ENCODE results near the gene GSTM2. TPM values are rescaled to one million over a fixed set of nuclear protein-coding genes. Genes with fewer than 3 reads are reported as not detected.

Gene GSTM2
- total RNA-seq, 1 donor from 2014 or later, result 32.3 TPM

DNA sequence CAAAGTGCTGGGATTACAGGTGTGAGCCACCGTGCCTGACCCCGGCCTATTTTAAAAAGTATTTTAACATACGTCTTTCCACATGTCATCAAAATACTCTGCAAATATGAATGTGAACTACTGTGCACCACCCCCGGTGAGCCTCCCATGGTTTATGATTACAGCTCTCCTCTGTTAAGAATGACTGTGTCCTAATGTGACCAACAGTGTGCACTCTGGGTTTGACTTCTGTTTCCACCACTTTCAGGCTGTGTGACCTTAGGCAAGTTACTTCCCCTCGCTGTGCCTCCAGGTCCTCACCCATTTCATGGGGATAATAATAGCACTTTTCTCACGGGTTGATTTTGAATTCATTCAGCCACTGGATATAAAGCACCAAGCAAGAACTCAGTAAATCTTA lies 33.6 kb upstream of the GSTM2 start:
- H3K27ac Mint-ChIP-seq, result no peak overlapping the region
- DNase-seq (ENCODE audit: low spot score), result no peak
- H3K9me3 Mint-ChIP-seq, result no peaks in the 10 kb centered on the region
- H3K4me1 Mint-ChIP-seq (ENCODE audit: low read depth), result peaks cover 11% of the 10 kb centered on the region
- no peak overlapping the region for H3K4me3 Mint-ChIP-seq (ENCODE audit: low read depth)
- H3K36me3 Mint-ChIP-seq (ENCODE audit: low read depth), result peaks cover 24% of the 10 kb centered on the region
- intact Hi-C loops (cut with micrococcal nuclease), result no loop called here
- H3K27me3 Mint-ChIP-seq (ENCODE audit: low read depth), result no peaks in the 10 kb centered on the region

DNA sequence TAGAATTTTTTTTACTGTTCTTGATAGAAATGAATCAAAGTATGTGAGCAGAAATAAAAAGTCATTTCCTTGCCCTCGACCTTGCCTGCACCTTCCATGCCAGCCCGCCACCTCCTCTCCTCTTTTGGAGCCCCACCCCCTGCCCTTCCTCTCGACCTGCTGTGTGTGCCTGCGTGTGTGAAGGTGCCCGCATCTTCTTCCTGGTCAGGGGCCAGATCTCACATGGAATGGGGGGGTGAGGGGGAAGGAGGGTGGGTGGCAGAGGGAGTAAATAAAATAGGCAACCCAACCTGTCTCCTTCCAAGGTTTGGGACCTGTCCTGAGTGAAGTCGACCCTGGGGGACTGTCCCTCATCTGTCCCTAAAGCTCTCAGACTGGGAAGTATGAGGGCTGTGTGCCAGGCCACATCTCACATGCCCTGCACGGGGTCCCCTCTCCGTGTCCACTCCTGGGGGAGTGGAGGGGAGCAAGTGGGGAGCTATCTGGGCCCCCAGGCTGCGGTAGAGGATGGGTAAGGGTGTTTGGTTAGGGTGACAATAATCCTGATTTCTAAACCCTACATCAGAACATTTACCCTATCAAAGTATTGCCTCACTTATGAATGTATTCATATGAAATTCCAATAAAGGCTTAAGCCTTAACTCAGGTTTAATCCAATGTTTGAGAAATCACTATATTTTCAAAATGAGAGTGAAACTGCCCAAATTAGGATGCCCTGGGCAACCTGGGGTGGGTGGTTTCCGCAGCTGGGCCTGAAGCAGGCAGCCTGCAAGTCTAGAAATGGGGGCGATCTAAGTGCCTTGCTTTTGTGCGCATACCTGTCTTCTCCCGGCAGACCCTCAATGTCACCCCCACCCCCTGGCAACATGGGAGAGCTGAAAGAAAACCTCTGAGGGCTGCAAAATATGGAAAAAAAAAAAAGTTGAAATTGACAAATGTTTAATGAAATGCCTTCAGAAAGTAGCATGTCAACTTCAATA lies 32.8 kb upstream of the GSTM2 start:
- Mint-ChIP-seq H3K27me3 (ENCODE audit: low read depth) (no peaks in the 10 kb centered on the region), H3K9me3 (no peaks in the 10 kb centered on the region), H3K36me3 (ENCODE audit: low read depth) (peaks cover 16% of the 10 kb centered on the region), H3K4me1 (ENCODE audit: low read depth) (peaks cover 13% of the 10 kb centered on the region), H3K27ac (no peak overlapping the region), H3K4me3 (ENCODE audit: low read depth) (no peak overlapping the region)
- intact Hi-C loops (cut with micrococcal nuclease), result no loop called here
- DNase-seq (ENCODE audit: low spot score), result no peak

DNA sequence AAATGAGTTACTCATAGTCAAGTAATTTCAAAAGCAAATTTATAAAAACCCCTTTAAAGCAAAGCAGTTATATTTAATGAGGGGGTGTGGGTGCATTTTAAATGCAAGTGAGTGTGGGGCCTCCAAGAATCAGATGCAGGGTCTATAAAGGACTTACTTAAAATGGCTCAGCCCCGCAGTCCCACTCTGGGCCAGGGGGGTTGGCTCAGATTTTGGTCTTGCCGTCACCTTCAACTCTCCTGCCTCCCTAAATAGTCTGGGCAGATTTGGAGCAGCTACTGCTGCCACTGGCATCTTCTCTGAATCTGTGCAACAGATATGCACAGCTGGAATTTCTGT lies 32.0 kb upstream of the GSTM2 start:
- intact Hi-C loops (cut with micrococcal nuclease), result no loop called here
- Mint-ChIP-seq H3K4me3 (ENCODE audit: low read depth) (no peak overlapping the region), H3K4me1 (ENCODE audit: low read depth) (peaks cover 16% of the 10 kb centered on the region), H3K27me3 (ENCODE audit: low read depth) (no peaks in the 10 kb centered on the region), H3K9me3 (no peaks in the 10 kb centered on the region), H3K36me3 (ENCODE audit: low read depth) (peaks cover 13% of the 10 kb centered on the region), H3K27ac (no peak overlapping the region)
- no peak for DNase-seq (ENCODE audit: low spot score)

DNA sequence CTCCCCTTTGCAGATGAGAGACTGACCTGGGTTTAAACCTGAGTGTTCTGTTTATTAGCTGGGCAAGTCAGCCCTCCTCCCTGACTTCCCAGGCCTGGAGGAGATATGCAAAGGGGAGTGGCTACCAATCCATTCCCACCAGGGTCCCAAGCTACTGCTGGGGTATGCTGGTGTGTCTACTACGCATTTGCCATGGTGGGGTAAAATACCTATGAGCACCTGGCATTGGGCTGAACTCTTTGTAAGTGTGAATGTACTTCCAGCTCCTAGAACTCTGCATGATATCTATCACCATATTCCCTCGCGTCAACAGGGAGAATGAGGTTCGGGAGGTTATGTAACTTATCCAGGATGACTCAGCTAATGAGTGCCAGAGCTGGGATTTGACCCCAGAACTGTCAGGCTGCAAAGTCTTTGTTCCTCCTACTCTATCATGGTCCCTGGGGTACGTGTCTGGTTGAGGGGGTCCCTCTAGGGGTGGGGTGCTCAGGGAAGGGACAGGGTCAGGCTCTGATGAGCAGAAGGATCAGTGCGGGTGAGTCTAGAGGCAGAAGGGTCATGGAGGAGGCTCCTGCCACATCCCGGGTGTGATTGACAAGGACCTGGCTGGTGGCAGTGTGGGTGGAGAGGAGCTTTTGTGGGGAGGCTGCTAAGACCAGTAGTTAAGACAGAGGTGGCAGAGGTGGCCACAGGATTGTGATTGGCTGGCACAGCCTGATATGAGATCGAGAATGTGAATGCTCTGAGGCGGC lies 31.5 kb upstream of the GSTM2 start:
- no peaks in the 10 kb centered on the region for H3K27me3 Mint-ChIP-seq (ENCODE audit: low read depth)

DNA sequence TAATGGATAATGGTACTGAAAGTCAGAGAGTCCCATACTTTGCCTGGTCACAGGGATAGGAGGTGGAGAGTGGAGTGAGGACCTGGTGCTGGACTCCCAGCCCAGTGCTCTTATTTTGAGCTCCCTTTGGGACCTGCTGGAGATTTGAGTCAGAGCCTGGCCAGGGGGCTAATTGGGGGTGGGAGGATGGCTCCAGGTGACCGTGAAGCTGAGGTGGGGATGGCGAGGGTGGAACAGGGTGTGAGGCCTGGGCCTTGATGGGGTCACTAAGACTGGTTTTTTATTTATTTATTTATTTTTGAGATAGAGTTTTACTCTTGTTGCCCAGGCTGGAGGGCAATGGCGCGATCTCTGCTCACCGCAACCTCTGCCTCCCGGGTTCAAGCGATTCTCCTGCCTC lies 30.4 kb upstream of the GSTM2 start:
- Mint-ChIP-seq H3K4me3 (ENCODE audit: low read depth) (no peak overlapping the region), H3K27me3 (ENCODE audit: low read depth) (no peaks in the 10 kb centered on the region), H3K4me1 (ENCODE audit: low read depth) (peaks cover 21% of the 10 kb centered on the region), H3K9me3 (no peaks in the 10 kb centered on the region), H3K36me3 (ENCODE audit: low read depth) (peaks cover 3% of the 10 kb centered on the region), H3K27ac (no peak overlapping the region)
- no peak for DNase-seq (ENCODE audit: low spot score)
- intact Hi-C loops (cut with micrococcal nuclease), result no loop called here

More for the DNA sequence above, 31.5 kb upstream of the GSTM2 start:
- intact Hi-C loops (cut with micrococcal nuclease), result no loop called here
- Mint-ChIP-seq H3K9me3 (no peaks in the 10 kb centered on the region), H3K36me3 (ENCODE audit: low read depth) (peaks cover 8% of the 10 kb centered on the region), H3K4me3 (ENCODE audit: low read depth) (no peak overlapping the region), H3K27ac (no peak overlapping the region), H3K4me1 (ENCODE audit: low read depth) (peaks cover 17% of the 10 kb centered on the region)
- DNase-seq (ENCODE audit: low spot score), result no peak

DNA sequence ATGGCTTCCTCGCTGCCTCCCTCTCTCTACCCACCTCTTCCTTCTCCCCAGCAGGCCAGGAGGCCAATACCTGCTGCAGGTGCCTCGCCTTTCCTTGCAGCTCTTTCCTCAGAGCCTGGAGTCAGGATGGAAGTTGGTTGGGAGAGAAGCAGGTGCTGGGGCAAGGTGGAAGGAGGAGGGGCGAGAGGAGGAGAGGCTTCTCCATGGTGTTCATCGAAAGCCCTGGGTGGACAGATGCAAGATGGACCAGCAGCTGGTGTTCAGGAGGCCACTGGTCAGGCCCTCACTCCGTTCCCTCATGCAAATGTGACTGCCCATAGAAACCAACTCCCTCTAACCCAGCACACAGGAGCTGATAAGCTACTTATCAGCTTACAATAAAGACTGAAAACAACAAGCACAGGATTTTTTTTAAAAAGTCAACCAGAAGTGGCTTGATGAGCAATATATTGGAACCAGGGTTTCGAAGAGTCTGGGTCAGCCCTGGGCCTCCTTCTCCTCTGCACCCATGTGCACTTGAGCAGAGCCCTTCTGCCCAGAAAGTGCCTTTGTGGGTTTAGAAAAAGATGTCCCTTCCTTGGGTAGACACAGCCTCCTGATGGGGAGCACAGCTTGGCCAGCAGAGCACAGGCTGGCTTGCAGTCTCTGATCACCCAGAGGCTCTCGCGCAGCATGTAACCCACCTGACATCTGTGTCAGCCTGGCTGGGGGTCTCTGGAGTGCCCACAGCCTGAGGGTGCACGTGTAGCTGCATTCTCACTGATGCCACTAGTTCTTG lies 28.6 kb upstream of the GSTM2 start:
- Mint-ChIP-seq H3K27ac (no peak overlapping the region), H3K4me1 (ENCODE audit: low read depth) (peaks cover 33% of the 10 kb centered on the region), H3K36me3 (ENCODE audit: low read depth) (no peaks in the 10 kb centered on the region), H3K4me3 (ENCODE audit: low read depth) (no peak overlapping the region), H3K9me3 (no peaks in the 10 kb centered on the region), H3K27me3 (ENCODE audit: low read depth) (no peaks in the 10 kb centered on the region)
- intact Hi-C loops (cut with micrococcal nuclease), result no loop called here
- DNase-seq (ENCODE audit: low spot score), result no peak

DNA sequence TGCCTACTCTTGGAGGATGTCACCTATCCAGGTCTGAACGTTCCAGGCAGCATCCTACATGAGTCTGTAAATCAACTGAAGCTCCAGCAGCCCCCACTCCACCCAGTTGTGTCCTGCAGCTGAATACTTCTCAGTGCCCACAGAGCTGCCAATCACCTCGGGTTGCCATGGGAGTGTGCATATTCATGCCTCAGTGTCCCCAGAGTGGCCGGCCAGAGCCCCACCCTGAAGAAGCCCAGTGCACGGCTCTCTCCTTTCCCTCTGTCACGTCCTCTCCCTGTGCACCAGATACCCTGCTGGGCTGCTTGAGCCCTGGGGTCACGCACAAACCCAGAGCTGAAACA lies 28.0 kb upstream of the GSTM2 start:
- Mint-ChIP-seq H3K27ac (no peak overlapping the region), H3K27me3 (ENCODE audit: low read depth) (no peaks in the 10 kb centered on the region), H3K36me3 (ENCODE audit: low read depth) (no peaks in the 10 kb centered on the region), H3K4me3 (ENCODE audit: low read depth) (no peak overlapping the region), H3K4me1 (ENCODE audit: low read depth) (peaks cover 28% of the 10 kb centered on the region), H3K9me3 (no peaks in the 10 kb centered on the region)
- no peak for DNase-seq (ENCODE audit: low spot score)
- intact Hi-C loops (cut with micrococcal nuclease), result loop anchor here (1.0 to 2.0 kb wide), 3 partner anchors 15 to 344 kb away; partner anchors contain the start of gene AHCYL1

DNA sequence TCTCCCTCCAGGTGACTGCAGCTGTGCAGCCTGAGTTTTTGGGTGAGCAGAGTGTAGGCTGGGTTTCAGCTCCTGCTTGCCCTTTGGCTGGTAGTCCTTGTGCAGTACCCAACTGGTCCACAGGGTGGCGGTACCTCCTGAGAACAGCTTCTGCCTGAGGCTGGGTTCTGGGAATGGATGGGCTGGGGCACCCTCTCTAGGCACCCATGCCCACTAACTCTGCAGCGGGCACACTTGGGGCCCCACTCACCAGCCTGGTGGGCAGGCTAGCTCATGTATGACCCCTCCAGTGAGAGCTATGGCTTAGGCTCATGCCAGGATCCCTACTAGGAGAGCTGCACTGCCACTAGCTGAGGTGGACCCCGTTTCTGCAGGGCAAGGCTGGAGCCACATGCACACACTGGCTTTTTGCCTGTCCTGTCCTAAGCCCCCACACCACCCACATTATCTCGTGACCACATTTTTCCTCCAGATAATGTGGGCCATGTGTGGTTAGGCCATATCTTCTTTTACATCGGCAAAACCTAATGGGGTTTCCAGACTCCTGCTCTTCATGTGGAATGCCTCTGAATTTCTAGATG lies 27.5 kb upstream of the GSTM2 start:
- H3K4me1 Mint-ChIP-seq (ENCODE audit: low read depth), result peaks cover 23% of the 10 kb centered on the region
- H3K4me3 Mint-ChIP-seq (ENCODE audit: low read depth), result no peak overlapping the region
- H3K36me3 Mint-ChIP-seq (ENCODE audit: low read depth), result no peaks in the 10 kb centered on the region
- H3K27ac Mint-ChIP-seq, result no peak overlapping the region
- H3K27me3 Mint-ChIP-seq (ENCODE audit: low read depth), result no peaks in the 10 kb centered on the region
- H3K9me3 Mint-ChIP-seq, result no peaks in the 10 kb centered on the region
- intact Hi-C loops (cut with micrococcal nuclease), result loop anchor here (1.0 to 2.0 kb wide), 3 partner anchors 14 to 344 kb away; partner anchors contain the start of gene AHCYL1
- DNase-seq (ENCODE audit: low spot score), result peak; percentile 81

DNA sequence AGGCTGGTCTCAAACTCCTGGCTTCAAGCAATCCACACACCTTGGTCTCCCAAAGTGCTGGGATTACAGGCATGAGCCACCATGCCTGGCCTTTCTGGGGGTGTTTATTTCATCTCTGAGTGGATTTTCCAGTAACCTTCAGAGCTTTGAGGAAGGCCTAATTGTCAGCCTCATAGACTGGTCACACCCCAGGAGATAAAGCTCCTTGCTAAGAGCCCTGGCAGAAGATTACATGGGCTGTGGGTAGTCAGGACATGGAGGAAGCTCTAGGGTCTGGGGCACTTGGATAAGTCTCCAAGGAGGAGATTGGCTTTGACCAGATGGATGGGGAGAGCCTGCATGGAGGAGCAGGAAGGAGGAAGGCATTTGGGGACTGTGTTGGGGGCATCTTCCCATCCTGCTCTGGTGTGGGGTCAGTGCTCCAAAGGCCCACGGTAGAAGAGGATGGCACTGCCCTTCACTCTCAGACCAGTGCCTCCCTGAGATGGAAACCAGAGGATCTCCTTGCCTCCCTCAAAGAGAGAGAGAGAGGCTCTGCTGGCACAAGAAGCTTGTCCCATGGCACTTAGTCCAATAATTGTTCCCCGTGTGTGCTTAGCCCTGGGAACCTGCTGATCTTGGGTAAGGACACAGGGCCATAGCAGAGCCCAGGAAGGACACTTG lies 26.6 kb upstream of the GSTM2 start:
- Mint-ChIP-seq H3K27ac (no peak overlapping the region), H3K4me1 (ENCODE audit: low read depth) (peaks cover 22% of the 10 kb centered on the region), H3K27me3 (ENCODE audit: low read depth) (no peaks in the 10 kb centered on the region), H3K4me3 (ENCODE audit: low read depth) (no peak overlapping the region), H3K9me3 (no peaks in the 10 kb centered on the region), H3K36me3 (ENCODE audit: low read depth) (no peaks in the 10 kb centered on the region)
- peak; percentile 6 for DNase-seq (ENCODE audit: low spot score)
- intact Hi-C loops (cut with micrococcal nuclease), result loop anchor here (2.0 kb wide), 2 partner anchors 14 to 94 kb away; no protein-coding TSS in a partner anchor

DNA sequence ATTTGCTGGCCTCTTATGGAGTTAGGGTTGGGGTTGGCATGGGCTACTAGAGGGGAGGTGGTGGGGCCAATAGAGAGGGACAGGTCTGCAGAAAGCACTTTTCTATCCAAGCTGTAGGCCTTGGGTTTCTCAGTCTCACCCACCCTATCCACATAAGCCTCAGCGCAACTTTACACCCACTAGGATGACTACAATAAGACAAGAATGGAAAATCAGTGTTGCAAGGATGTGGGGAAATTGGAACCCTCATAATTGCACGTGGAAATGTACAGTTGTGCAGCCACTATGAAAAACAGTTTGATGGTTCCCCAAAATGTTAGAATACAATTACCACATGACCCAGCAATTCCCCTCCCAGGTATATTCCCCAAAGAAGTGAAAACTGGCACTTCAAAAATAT lies 26.0 kb upstream of the GSTM2 start:
- Mint-ChIP-seq H3K4me1 (ENCODE audit: low read depth) (peaks cover 22% of the 10 kb centered on the region), H3K9me3 (no peaks in the 10 kb centered on the region), H3K36me3 (ENCODE audit: low read depth) (no peaks in the 10 kb centered on the region), H3K27me3 (ENCODE audit: low read depth) (no peaks in the 10 kb centered on the region), H3K4me3 (ENCODE audit: low read depth) (no peak overlapping the region), H3K27ac (no peak overlapping the region)
- DNase-seq (ENCODE audit: low spot score), result no peak
- intact Hi-C loops (cut with micrococcal nuclease), result loop anchor here (2.0 kb wide), 3 partner anchors 13 to 95 kb away; partner anchors contain the start of gene GSTM1

DNA sequence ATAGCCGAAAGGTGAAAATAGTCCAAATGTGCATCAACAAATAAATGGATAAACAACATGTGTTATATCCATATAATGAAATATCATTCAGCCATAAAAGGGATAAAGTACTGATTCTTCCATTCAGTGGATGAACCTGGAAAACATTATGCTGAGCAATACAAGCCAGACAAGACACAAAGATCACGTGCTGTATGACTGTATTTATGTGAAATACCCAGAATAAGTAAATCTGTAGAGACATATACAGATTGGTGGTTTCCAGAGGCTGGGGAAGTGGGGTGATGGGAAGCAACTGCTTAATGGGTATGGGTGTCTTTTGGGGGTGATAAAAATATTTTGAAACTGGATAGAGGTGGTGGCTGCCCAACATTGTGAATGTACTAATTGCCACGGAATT lies 25.2 kb upstream of the GSTM2 start:
- Mint-ChIP-seq H3K27ac (no peak overlapping the region), H3K9me3 (no peaks in the 10 kb centered on the region), H3K4me3 (ENCODE audit: low read depth) (no peak overlapping the region), H3K27me3 (ENCODE audit: low read depth) (peaks cover 3% of the 10 kb centered on the region), H3K36me3 (ENCODE audit: low read depth) (no peaks in the 10 kb centered on the region), H3K4me1 (ENCODE audit: low read depth) (peaks cover 22% of the 10 kb centered on the region)
- DNase-seq (ENCODE audit: low spot score), result no peak
- intact Hi-C loops (cut with micrococcal nuclease), result loop anchor here (1.0 to 2.0 kb wide), 2 partner anchors 44 to 131 kb away; partner anchors contain the start of gene GSTM1
